WERI-Rb-1 (cell line): ENCODE results near the gene EPB41L2.
"Not testable (repeated sequence)": the region's sequence is repeated elsewhere in the genome, so short reads cannot be mapped to it uniquely, and the experiment has no call there.

ENCODE experiments used
- DNase-seq: peaks from one replicate; pipeline ENCODE4 v3.0.0-alpha.2; 2020
- H3K27ac ChIP-seq: fragments of 250-450 bp; sonication (Bioruptor Pico); 2 replicates; pipeline ENCODE4 v1.5.1; 2020; ENCODE audit warnings: mild to moderate bottlenecking, moderate library complexity
- H3K27me3 ChIP-seq: fragments of 250-450 bp; sonication (Bioruptor Pico); 2 replicates; pipeline ENCODE4 v1.5.1; 2021; ENCODE audit warnings: mild to moderate bottlenecking, low read depth, moderate library complexity; ENCODE audit not compliant: insufficient read depth, severe bottlenecking
- H3K36me3 ChIP-seq: fragments of 250-450 bp; sonication (Bioruptor Pico); 2 replicates; pipeline ENCODE4 v1.5.1; 2020; ENCODE audit warnings: mild to moderate bottlenecking, moderate library complexity
- H3K4me3 ChIP-seq: 2 replicates; pipeline ENCODE4 v1.5.1; 2011; ENCODE audit warnings: low read depth, mild to moderate bottlenecking, control low read depth, low read length
- H3K9me3 ChIP-seq: fragments of 250-450 bp; sonication (Bioruptor Pico); 2 replicates; pipeline ENCODE4 v1.5.1; 2021; ENCODE audit warnings: mild to moderate bottlenecking, moderate library complexity; ENCODE audit not compliant: severe bottlenecking
- CTCF ChIP-seq: IDR thresholded peaks from 2 replicates; pipeline ENCODE4 v1.5.1; 2011; ENCODE audit warnings: low read depth, mild to moderate bottlenecking, control low read depth, inconsistent platforms, low read length

EPB41L2 gene

GRCh38 chr6:130928158-130928912 lies 134.7 kb downstream of the EPB41L2 start:
- DNase-seq = no peak
- H3K4me3 ChIP-seq = no peak overlapping the region
- H3K9me3 ChIP-seq = no peaks in the 10 kb centered on the region
- no peaks in the 10 kb centered on the region for H3K36me3 ChIP-seq
- TF ChIP-seq CTCF = no peak
- H3K27me3 ChIP-seq = no peaks in the 10 kb centered on the region
- no peak overlapping the region for H3K27ac ChIP-seq

DNA sequence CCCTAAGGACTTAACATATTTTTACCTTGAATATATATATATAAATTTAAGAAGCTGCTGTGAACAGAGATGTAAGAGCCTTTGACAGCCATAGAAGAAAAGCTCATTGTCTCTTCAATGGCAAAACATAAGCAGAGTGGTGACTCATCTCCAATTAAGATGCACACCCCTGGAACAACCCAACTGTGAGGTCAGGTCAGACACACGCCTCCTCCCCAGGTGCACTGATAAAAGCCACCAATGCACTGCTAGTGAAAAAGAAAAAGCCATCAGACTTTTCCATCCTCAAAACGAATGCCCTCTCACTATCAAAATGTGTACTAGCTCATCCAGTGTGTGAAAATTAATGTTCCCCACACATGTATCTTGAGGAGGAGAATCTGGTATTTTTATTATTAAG lies 135.7 kb downstream of the EPB41L2 start:
- TF ChIP-seq CTCF = no peak
- H3K4me3 ChIP-seq = no peak overlapping the region
- H3K36me3 ChIP-seq = no peaks in the 10 kb centered on the region
- H3K27ac ChIP-seq = no peak overlapping the region
- DNase-seq = no peak
- H3K27me3 ChIP-seq = no peaks in the 10 kb centered on the region
- no peaks in the 10 kb centered on the region for H3K9me3 ChIP-seq

DNA sequence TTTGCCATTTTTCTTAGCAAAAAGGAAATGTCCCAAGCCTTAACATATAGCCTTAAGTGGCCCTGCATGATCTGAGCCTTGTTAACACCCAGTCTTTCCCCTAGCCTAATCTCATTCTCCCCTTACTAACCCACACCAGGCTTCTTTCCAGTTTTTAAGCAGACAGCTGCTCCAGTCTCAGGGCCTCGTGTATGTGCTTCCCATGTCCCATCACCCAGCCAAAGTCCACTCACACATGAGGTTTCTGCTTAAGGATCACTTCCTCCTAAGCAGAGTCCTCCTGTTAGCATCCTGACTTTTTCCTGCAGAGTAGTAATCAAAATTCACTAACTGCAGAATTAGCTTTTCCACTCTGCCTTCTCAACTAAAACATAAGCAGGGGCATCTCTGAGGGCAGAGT lies 139.7 kb downstream of the EPB41L2 start:
- DNase-seq = no peak
- Histone ChIP-seq H3K9me3 (no peaks in the 10 kb centered on the region), H3K36me3 (no peaks in the 10 kb centered on the region), H3K27ac (no peak overlapping the region), H3K27me3 (no peaks in the 10 kb centered on the region), H3K4me3 (no peak overlapping the region)
- TF ChIP-seq CTCF = no peak

GRCh38 chr6:130922922-130923321 lies 140.1 kb downstream of the EPB41L2 start:
- H3K9me3 ChIP-seq = no peaks in the 10 kb centered on the region
- no peak overlapping the region for H3K27ac ChIP-seq
- no peak for DNase-seq
- H3K4me3 ChIP-seq = no peak overlapping the region
- no peaks in the 10 kb centered on the region for H3K27me3 ChIP-seq
- no peak for TF ChIP-seq CTCF
- no peaks in the 10 kb centered on the region for H3K36me3 ChIP-seq

GRCh38 chr6:130920969-130921368 lies 142.1 kb downstream of the EPB41L2 start:
- Histone ChIP-seq H3K9me3 (no peaks in the 10 kb centered on the region), H3K27me3 (no peaks in the 10 kb centered on the region), H3K36me3 (no peaks in the 10 kb centered on the region), H3K27ac (no peak overlapping the region), H3K4me3 (no peak overlapping the region)
- DNase-seq = no peak
- no peak for TF ChIP-seq CTCF

- H3K9me3 ChIP-seq = no peaks in the 10 kb centered on the region
- no peak for TF ChIP-seq CTCF
- H3K27ac ChIP-seq = no peak overlapping the region
- H3K36me3 ChIP-seq = no peaks in the 10 kb centered on the region
- H3K4me3 ChIP-seq = no peak overlapping the region
- H3K27me3 ChIP-seq = no peaks in the 10 kb centered on the region
- no peak for DNase-seq
These were observed 144.9 kb downstream of the EPB41L2 start for GRCh38 chr6:130918171-130918570.

- not testable (repeated sequence) for H3K9me3 ChIP-seq, H3K27ac ChIP-seq, H3K4me3 ChIP-seq, DNase-seq, H3K27me3 ChIP-seq, H3K36me3 ChIP-seq
These were observed 147.4 kb downstream of the EPB41L2 start for GRCh38 chr6:130915606-130916005.
